ENCODE data around the gene DDA1. TPM values are rescaled to one million over a fixed set of nuclear protein-coding genes. Genes with fewer than 3 reads are reported as not detected.

DDA1 gene
- total RNA-seq, 2 donors from 2014 or later = 9.6 to 18.6 TPM

DNA sequence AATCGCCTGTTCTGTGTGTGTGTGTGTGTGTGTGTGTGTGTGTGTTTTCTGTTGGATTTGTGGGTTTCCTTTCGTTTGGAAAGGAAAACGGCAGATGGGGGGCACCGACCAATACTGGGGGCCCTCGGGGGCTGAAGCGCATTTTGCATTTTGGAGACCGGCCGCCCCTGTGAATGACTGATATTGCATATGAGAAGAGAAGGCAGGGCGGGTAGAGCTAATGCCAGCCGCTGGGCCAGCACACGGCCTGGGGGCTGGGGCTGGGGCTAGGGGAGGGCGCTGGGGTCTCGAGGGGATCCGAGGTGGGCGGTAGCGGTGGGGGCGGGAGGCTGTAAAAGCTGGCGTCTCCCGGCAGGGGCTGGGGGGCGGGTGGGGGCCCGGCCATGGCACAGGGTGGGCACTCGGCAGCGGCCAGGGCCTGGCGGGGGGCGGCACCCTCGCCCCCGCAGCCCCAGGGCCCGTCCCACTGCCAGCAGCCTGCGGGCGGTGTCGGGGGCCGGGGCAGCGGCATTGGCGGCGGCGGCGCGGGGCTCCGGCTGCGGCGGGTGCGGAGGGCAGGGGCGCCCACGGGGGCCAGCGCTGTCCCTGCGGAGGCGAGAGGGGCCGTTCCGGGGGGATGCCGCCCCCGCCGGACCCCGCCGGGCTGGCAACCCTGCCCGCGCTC, 14.1 kb downstream of the DDA1 start:
- Histone ChIP-seq H3K4me3 (no peak overlapping the region), H3K36me3 (peaks cover 0 to 11% of the 10 kb centered on the region in 2 donors), H3K27me3 (replicated peaks; ENCODE audit: insufficient read depth) (no peaks in the 10 kb centered on the region), H3K9me3 (no peaks in the 10 kb centered on the region), H3K4me1 (replicated peaks) (peaks cover 9% of the 10 kb centered on the region), H3K27ac (no peak overlapping the region)
- no peak for TF ChIP-seq POLR2A (IDR thresholded peaks at IDR 0.05)
- TF ChIP-seq POLR2AphosphoS5 (IDR thresholded peaks at IDR 0.05) = no peak
- TF ChIP-seq, protein P1, sequence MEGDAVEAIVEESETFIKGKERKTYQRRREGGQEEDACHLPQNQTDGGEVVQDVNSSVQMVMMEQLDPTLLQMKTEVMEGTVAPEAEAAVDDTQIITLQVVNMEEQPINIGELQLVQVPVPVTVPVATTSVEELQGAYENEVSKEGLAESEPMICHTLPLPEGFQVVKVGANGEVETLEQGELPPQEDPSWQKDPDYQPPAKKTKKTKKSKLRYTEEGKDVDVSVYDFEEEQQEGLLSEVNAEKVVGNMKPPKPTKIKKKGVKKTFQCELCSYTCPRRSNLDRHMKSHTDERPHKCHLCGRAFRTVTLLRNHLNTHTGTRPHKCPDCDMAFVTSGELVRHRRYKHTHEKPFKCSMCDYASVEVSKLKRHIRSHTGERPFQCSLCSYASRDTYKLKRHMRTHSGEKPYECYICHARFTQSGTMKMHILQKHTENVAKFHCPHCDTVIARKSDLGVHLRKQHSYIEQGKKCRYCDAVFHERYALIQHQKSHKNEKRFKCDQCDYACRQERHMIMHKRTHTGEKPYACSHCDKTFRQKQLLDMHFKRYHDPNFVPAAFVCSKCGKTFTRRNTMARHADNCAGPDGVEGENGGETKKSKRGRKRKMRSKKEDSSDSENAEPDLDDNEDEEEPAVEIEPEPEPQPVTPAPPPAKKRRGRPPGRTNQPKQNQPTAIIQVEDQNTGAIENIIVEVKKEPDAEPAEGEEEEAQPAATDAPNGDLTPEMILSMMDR (IDR thresholded peaks at IDR 0.05) = no peak
- DNase-seq (ENCODE audit: low spot score) = no peak
- intact Hi-C loops (cut with DNase I) = no loop called here
- WGBS = 51% methylated on average over 49 of the region's 56 CpGs

DNA sequence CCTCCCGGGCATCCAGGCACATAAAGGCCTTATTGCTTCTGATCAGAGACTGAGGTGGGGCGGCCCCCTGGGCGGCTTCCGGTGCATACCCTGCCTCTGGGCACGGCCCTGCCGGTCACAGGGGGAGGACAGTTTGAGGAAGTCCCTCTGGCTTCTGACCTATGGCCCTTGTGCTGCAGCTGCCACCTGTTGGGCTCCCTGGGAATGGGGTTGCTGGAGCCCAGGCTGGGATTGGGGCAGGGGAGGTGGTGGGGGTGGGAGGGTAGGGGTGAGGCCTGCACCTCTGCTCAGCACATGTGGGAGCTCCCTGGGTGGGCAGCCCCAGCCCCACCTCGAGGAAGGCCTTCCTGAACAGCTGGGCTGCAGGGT, 14.6 kb downstream of the DDA1 start:
- no peak overlapping the region for H3K4me3 ChIP-seq
- DNase-seq (ENCODE audit: low spot score) = no peak
- H3K36me3 ChIP-seq = peaks cover 0 to 11% of the 10 kb centered on the region in 2 donors
- H3K27me3 ChIP-seq (replicated peaks; ENCODE audit: insufficient read depth) = no peaks in the 10 kb centered on the region
- intact Hi-C loops (cut with DNase I) = no loop called here
- 56% methylated on average over 6 of the region's 7 CpGs for WGBS
- TF ChIP-seq, protein P1 (IDR thresholded peaks at IDR 0.05) = no peak
- TF ChIP-seq POLR2AphosphoS5 (IDR thresholded peaks at IDR 0.05) = no peak
- no peak for TF ChIP-seq POLR2A (IDR thresholded peaks at IDR 0.05)
- no peaks in the 10 kb centered on the region for H3K9me3 ChIP-seq
- no peak overlapping the region for H3K27ac ChIP-seq
- H3K4me1 ChIP-seq (replicated peaks) = peaks cover 9% of the 10 kb centered on the region

- Histone ChIP-seq H3K4me1 (replicated peaks) (peaks cover 9% of the 10 kb centered on the region), H3K27ac (no peak overlapping the region), H3K9me3 (no peaks in the 10 kb centered on the region), H3K4me3 (no peak overlapping the region), H3K27me3 (replicated peaks; ENCODE audit: insufficient read depth) (no peaks in the 10 kb centered on the region), H3K36me3 (peaks cover 0 to 7% of the 10 kb centered on the region in 2 donors)
- no peak for DNase-seq (ENCODE audit: low spot score)
- intact Hi-C loops (cut with DNase I) = no loop called here
- WGBS = 91% methylated on average over 28 of the region's 28 CpGs
- TF ChIP-seq POLR2A (IDR thresholded peaks at IDR 0.05) (no peak), POLR2AphosphoS5 (IDR thresholded peaks at IDR 0.05) (no peak)
- TF ChIP-seq, protein P1 (IDR thresholded peaks at IDR 0.05) = no peak
Observed at GRCh38 chr19:17324357-17325114, 15.2 kb downstream of the DDA1 start.

- Histone ChIP-seq H3K27ac (no peak overlapping the region), H3K4me1 (replicated peaks) (peaks cover 9% of the 10 kb centered on the region), H3K27me3 (replicated peaks; ENCODE audit: insufficient read depth) (no peaks in the 10 kb centered on the region), H3K36me3 (peaks cover 0 to 5% of the 10 kb centered on the region in 2 donors), H3K9me3 (no peaks in the 10 kb centered on the region), H3K4me3 (no peak overlapping the region)
- no peak for DNase-seq (ENCODE audit: low spot score)
- TF ChIP-seq, protein P1 (IDR thresholded peaks at IDR 0.05) = no peak
- TF ChIP-seq POLR2A (IDR thresholded peaks at IDR 0.05) (no peak), POLR2AphosphoS5 (IDR thresholded peaks at IDR 0.05) (no peak)
- WGBS = 95% methylated on average over 18 of the region's 20 CpGs
- intact Hi-C loops (cut with DNase I) = no loop called here
Observed at GRCh38 chr19:17325133-17325532, 15.8 kb downstream of the DDA1 start.
